DOHH2 (cell line): ENCODE data around the gene CGN.

Experiments
- H3F3A ChIP-seq: fragments of 200-600 bp; sonication (generic), shearing (Covaris generic); 2 replicates; pipeline ENCODE4 v1.6.0; 2016; ENCODE audit warnings: antibody characterized with exemption, mild to moderate bottlenecking; ENCODE audit not compliant: control insufficient read depth, insufficient read depth
- H3K27ac ChIP-seq: fragments of 200-600 bp; sonication (generic); 2 replicates; pipeline ENCODE4 v1.5.1; 2014; ENCODE audit warnings: low read depth, mild to moderate bottlenecking, low read length, moderate library complexity
- H3K27me3 ChIP-seq: fragments of 200-600 bp; sonication (generic); 2 replicates; pipeline ENCODE4 v1.6.1; 2014; ENCODE audit warnings: mild to moderate bottlenecking, low read length, mixed read lengths; ENCODE audit not compliant: control insufficient read depth
- H3K36me3 ChIP-seq: fragments of 200-600 bp; sonication (generic); 2 replicates; pipeline ENCODE4 v1.6.1; 2014; ENCODE audit warnings: mild to moderate bottlenecking, low read length, moderate library complexity, mixed read lengths; ENCODE audit not compliant: control insufficient read depth
- H3K4me1 ChIP-seq: fragments of 200-600 bp; sonication (generic); 2 replicates; pipeline ENCODE4 v1.6.1; 2014; ENCODE audit warnings: mild to moderate bottlenecking, low read length, mixed read lengths; ENCODE audit not compliant: control insufficient read depth
- H3K4me2 ChIP-seq: fragments of 200-600 bp; sonication (generic); 2 replicates; pipeline ENCODE4 v1.6.0; 2014; ENCODE audit warnings: mild to moderate bottlenecking, low read length, moderate library complexity
- H3K4me3 ChIP-seq: fragments of 200-600 bp; sonication (generic); 2 replicates; pipeline ENCODE4 v1.5.1; 2014; ENCODE audit warnings: mild to moderate bottlenecking, low read length, mixed read lengths
- H3K79me2 ChIP-seq: fragments of 200-600 bp; sonication (generic); 2 replicates; pipeline ENCODE4 v1.6.1; 2014; ENCODE audit warnings: mild to moderate bottlenecking, low read length, mixed read lengths; ENCODE audit not compliant: control insufficient read depth
- H3K9me2 ChIP-seq: fragments of 200-600 bp; sonication (generic); replicated peaks from 2 replicates; pipeline ENCODE4 v1.6.1; 2014; ENCODE audit warnings: mild to moderate bottlenecking, low read length, mixed read lengths; ENCODE audit not compliant: control insufficient read depth
- H3K9me3 ChIP-seq: fragments of 200-600 bp; sonication (generic); 2 replicates; pipeline ENCODE4 v1.6.1; 2014; ENCODE audit warnings: antibody characterized with exemption, low read length, mixed read lengths; ENCODE audit not compliant: control insufficient read depth, insufficient read depth
- H4K20me1 ChIP-seq: fragments of 200-600 bp; sonication (generic); 2 replicates; pipeline ENCODE4 v1.6.0; 2014; ENCODE audit warnings: low read depth, mild to moderate bottlenecking, antibody characterized with exemption, low read length, moderate library complexity; ENCODE audit not compliant: control insufficient read depth, insufficient read depth
- CTCF ChIP-seq: fragments of 200-600 bp; sonication (generic); IDR thresholded peaks from one replicate; pipeline ENCODE4 v1.5.1; 2014; ENCODE audit warnings: antibody characterized with exemption, mild to moderate bottlenecking, low read depth, low read length; ENCODE audit not compliant: poor library complexity, severe bottlenecking
- EZH2phosphoT487 ChIP-seq: fragments of 200-600 bp; sonication (generic); IDR thresholded peaks from 2 replicates; pipeline ENCODE4 v1.6.1; 2017; ENCODE audit warnings: borderline replicate concordance, mild to moderate bottlenecking, antibody characterized with exemption, low read length, moderate library complexity, mixed read lengths

The CGN gene

DNA sequence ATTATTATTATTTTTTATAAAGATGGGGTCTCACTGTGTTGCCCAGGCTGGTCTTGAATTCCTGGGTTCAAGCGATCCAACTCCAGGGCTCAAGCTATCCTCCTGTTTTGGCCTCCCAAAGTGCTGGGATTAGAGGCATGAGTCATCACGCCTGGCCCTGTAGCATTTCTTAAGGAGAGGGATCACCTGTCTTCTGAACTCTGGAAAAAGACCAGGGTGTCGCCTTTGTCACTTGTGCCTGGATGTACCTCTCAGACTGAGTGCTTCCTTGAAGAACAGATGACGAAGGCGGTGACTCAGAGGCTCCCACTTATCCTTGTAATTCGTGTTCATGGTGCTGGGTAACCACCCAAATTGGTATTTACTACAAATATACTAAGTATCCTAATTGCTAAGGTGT, 2.4 kb upstream of the CGN start:
- TF ChIP-seq CTCF (no peak), EZH2phosphoT487 (no peak)
- H3F3A ChIP-seq = peaks cover 7% of the 10 kb centered on the region; the same call in 1 of the 2 replicates
- no peaks in the 10 kb centered on the region for H3K36me3 ChIP-seq
- no peaks in the 10 kb centered on the region for H3K9me2 ChIP-seq
- no peak overlapping the region for H3K4me2 ChIP-seq
- no peaks in the 10 kb centered on the region for H4K20me1 ChIP-seq
- no peaks in the 10 kb centered on the region for H3K79me2 ChIP-seq
- peaks cover 27% of the 10 kb centered on the region for H3K4me1 ChIP-seq
- no peaks in the 10 kb centered on the region for H3K9me3 ChIP-seq
- H3K27ac ChIP-seq = no peak overlapping the region
- H3K4me3 ChIP-seq = no peak overlapping the region
- peaks cover 29% of the 10 kb centered on the region for H3K27me3 ChIP-seq

GRCh38 chr1:151509350-151510019, 1.7 kb upstream of the CGN start:
- Histone ChIP-seq H3K27me3 (peaks cover 26% of the 10 kb centered on the region), H3K4me3 (no peak overlapping the region), H3K9me3 (no peaks in the 10 kb centered on the region), H3K4me1 (peaks cover 27% of the 10 kb centered on the region), H4K20me1 (no peaks in the 10 kb centered on the region), H3K36me3 (no peaks in the 10 kb centered on the region), H3K4me2 (no peak overlapping the region), H3F3A (peaks cover 7% of the 10 kb centered on the region; the same call in 1 of the 2 replicates), H3K27ac (no peak overlapping the region), H3K9me2 (no peaks in the 10 kb centered on the region), H3K79me2 (no peaks in the 10 kb centered on the region)
- TF ChIP-seq CTCF (no peak), EZH2phosphoT487 (no peak)

GRCh38 chr1:151510020-151510405, 1.2 kb upstream of the CGN start:
- no peak overlapping the region for H3K27ac ChIP-seq
- no peaks in the 10 kb centered on the region for H4K20me1 ChIP-seq
- H3K9me2 ChIP-seq = no peaks in the 10 kb centered on the region
- peaks cover 27% of the 10 kb centered on the region for H3K4me1 ChIP-seq
- H3K79me2 ChIP-seq = no peaks in the 10 kb centered on the region
- peak overlapping the region; percentile 80 for H3K4me3 ChIP-seq
- H3K27me3 ChIP-seq = peaks cover 24% of the 10 kb centered on the region
- peaks cover 7% of the 10 kb centered on the region; the same call in 1 of the 2 replicates for H3F3A ChIP-seq
- TF ChIP-seq CTCF (no peak), EZH2phosphoT487 (no peak)
- H3K9me3 ChIP-seq = no peaks in the 10 kb centered on the region
- H3K4me2 ChIP-seq = peak overlapping the region; percentile 94
- no peaks in the 10 kb centered on the region for H3K36me3 ChIP-seq
